RCC 7860 (cell line): ENCODE results near the gene AHCY.
"Not testable (repeated sequence)": the region's sequence is repeated elsewhere in the genome, so short reads cannot be mapped to it uniquely, and the experiment has no call there.

Experiments used
- DNase-seq: peaks from one replicate; pipeline ENCODE4 v3.0.0-alpha.2; 2015; ENCODE audit warnings: low spot score
- FAIRE-seq: peaks from 2 replicates; lab custom pipeline; 2012; peaks lifted over from hg19 to GRCh38; lab: Jason Lieb, UNC

Gene AHCY

DNA sequence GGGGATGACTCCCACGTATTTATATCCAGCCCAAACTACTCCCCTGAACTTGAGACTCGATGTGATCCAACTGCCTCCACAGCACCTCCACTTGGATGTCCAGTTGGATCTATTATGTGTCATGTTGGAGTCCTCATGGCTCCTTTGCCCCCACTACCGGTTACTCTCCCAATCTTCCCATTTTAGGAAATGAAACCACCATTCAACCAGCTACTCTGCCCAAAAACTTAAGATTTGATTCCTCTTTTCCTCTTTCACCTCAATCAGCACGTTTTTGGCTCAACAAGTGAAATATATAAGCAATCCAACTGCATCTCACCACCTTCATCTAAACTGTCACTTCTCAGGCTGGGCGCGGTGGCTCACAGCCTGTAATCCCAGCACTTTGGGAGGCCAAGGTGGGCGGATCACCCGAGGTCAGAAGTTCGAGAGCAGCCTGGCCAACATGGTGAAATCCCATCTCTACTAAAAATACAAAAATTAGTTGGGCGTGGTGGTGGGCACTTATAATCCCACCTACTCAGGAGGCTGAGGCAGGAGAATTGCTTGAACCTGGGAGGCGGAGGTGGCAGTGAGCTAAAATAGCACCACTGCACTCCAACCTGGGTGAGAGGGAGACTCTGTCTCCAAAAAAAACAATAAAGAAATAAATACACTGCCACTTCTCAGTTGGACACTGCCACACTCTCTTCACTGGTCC, 3.4 kb downstream of the AHCY start:
- DNase-seq (no peak), FAIRE-seq (no peak)

DNA sequence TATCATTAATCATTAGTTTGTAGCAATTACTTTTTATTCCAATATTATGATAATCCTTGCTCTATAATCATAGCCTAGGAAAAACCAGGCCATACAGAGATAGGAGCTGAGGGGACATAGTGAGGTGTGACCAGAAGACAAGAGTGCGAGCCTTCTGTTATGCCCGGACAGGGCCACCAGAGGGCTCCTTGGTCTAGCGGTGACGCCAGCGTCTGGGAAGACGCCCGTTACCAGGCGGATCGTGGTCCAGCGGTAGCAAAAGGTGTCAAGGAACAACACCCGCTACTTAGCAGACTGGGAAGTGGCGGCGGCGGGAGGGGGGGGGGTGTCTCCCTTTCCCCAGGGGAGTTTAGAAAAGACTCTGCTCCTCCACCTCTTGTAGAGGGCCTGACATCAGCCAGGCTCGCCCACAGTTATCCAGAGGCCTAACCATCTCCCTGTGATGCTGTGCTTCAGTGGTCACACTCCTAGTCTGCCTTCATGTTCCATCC, 4.8 kb downstream of the AHCY start:
- FAIRE-seq, DNase-seq: not testable (repeated sequence)

DNA sequence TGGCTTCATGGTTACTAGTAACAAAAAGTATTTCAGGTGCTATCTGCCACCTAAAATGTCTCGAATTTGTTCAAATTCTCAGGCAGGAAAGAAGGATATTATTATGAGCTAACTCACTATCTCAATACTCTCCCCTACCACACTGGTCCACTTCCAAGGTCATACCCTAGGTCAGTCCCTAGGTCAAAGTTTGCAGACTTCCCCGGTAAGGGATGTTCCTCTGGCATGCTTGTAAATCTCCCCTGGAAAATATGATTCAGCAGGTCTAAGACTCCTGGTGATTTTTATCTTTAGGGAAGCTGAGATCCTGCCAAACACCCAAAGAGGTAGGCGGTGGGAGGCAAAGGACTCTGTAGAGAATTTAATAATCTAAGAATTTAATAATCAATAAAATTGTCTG, 6.7 kb downstream of the AHCY start:
- FAIRE-seq (no peak), DNase-seq (no peak)

DNA sequence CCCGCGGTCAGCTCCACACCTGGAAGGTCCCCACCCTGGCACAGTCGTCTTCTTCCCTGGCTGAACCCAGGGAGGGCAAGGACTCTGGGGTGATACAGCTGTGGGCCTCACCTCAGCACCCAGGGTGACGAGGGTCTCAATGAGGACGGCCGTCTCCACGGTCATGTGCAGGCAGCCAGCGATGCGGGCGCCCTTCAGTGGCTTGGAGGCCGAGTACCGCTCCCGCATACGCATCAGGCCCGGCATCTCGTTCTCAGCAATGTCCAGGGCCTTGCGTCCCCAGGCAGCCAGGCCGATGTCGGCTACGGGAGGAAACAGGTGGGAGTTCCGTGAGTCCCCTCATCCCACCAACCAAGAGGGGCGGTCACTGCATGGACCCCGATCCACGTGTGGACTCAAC, 7.9 kb downstream of the AHCY start:
- no peak for FAIRE-seq
- no peak for DNase-seq

DNA sequence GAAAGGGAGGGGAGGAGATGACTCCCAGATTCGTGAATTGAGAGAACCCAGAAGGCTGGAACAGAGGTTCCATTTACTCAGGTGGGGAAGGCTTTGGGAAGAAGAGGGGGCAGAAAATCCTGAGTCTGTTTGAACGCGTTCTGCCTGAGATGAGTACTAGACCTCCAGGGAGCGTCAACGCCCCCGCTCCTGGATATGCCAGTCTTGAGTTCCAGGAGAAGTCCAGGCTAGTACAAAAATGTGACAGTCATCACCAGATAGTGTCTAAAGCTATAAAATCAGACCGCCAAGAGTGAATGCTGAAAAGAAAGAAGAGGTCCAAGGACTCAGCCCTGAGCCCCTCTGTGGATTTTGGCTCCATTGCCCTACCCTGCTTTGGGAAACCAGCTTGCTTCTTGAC, 8.6 kb downstream of the AHCY start:
- FAIRE-seq (no peak), DNase-seq (no peak)

DNA sequence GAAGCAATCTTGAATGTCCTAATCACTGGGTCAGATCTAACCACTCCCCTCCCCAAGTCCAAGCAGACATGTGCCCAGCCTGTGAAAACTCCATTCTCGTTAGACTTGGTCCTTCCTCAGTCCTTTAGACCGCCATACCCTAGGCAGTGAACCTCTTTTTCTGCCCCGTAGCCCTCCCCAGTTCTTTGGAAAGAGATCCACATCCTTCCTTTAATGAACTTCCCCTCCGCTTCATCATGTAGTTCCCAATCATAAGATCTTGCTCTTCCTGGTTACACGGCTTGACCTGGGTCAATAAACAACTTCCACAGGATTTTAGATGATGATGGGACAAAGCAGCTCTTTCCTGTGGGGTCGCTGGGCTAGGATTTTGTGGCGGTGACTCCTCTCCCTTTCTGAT, 9.6 kb downstream of the AHCY start:
- DNase-seq, result no peak
- no peak for FAIRE-seq

DNA sequence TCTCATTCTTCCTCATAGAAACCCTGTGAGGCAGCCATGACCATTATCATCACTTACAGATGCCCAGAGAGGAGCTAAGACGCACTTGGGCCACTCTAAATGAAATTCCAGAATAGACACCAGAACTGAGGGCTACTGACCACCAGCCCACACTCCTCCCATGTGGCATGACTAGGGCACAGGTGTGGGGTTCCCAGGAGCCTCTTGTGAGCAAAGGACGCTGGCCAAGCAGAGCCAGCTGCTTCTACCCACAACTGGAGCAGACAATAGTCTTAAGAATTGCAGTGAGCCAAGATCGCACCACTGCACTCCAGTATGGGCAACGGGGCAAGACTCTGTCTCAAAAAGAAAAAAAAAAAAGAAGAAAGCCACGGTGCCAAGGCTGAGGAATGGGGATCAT, 10.0 kb downstream of the AHCY start:
- DNase-seq, result no peak
- FAIRE-seq, result no peak

DNA sequence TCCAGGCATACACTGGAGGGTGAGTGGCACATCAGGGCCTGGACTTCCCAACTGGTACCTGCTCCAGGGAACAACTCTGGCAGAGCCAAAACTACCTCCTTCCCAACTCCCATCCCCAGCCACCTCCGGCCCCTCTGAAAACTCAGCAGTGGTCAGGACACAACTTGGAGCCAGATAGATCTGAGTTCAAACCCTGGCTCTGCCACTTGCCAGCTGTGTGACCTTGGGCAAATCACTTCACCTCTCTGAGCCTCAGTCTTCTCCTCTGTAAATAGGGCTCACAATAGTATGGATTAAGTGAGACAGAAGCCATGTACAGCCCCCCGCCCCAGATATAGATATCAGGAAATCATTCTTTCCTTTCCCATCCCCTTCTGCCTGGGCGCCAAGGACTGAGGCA, 10.7 kb downstream of the AHCY start:
- DNase-seq, result no peak
- FAIRE-seq, result no peak

DNA sequence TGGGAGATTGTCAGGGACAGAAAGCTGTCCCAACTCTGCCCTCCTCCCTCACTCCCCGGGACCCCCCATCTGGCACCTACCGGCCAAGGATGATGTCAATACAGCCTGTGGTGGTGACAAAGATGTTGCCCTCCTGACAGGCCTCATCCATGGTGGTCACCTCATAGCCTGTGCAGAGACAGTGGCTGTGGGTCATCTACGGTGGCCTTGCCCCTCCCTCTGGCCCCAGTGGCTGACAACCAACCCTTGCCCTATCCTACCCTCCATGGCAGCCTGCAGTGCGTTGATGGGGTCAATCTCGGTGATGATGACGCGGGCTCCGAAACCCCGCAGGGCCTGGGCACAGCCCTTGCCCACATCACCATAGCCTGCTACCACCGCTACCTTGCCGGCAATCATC, 12.7 kb downstream of the AHCY start:
- DNase-seq (no peak), FAIRE-seq (no peak)

DNA sequence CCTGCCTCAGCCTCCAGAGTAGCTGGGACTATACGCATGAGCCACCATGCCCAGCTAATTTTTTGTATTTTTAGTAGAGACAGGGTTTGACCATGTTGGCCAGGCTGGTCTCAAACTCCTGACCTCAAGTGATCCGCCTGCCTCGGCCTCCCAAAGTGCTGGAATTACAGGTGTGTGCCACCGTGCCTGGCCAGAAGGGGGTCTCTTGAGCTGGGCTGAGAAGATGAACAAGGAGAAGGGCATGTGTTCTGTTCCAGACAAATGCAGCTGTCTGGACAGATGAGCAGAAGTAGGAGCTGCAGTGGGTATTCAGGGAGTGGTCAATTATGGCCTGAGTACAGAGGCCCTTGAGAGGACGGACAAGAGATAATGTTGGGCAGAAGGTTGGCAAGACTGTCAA, 15.7 kb downstream of the AHCY start:
- not testable (repeated sequence) for FAIRE-seq

DNA sequence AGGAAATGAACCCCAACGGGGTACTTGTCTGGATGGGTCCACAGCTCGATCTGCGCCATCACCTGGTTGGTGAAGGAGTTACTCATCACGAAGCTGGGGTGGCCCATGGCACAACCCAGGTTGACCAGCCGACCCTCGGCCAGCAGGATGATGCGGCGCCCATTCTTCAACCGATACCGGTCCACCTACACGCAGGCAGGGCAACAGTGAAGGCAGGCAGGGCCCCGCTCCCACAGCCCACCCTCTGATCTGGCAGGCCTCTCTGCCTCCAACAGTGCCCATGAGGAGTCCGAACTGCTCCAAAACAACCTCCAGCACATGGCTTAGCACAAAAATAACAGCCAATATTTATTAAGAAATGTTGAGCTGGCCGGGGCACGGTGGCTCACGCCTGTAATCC, 17.7 kb downstream of the AHCY start:
- DNase-seq (no peak), FAIRE-seq (no peak)

More for the DNA sequence above, 15.7 kb downstream of the AHCY start:
- not testable (repeated sequence) for DNase-seq

DNA sequence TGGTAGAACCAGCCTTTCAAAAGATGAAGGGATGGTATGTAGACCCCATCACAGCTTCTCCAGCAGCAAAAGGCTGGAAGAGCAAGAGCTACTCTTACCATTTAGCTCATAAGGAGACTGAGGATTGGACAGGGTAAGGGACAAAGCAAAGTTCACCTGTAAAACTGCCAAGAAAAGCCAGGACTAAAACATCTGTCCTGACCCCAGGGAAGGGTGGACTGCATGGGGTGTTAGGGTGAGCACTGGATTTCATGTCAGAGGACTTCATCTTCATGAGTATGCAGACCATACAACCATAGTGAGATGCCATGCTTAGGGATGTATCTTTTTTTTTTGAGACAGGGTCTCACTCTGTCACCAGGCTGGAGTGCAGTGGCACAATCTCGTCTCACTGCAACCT, 19.3 kb downstream of the AHCY start:
- DNase-seq (no peak), FAIRE-seq (no peak)

DNA sequence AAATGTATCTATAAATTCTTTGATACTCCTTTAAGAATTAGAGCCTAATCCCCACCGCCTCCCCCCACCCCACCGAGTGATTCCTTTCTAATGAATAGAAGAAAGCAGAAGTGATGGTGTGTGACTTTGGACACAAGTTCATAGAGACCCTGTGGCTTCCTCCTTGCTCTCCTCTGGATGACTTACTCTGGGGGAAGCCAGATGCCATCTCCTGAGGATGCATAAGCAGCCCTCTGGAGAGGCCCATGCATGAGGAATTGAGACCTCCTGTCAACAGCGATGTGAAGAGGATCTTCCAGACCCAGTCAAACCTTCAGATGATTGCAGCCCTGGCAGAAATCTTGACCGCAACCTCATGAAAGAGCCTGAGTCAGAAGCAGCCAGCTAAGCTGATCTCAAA, 21.1 kb downstream of the AHCY start:
- FAIRE-seq (no peak), DNase-seq (no peak)

DNA sequence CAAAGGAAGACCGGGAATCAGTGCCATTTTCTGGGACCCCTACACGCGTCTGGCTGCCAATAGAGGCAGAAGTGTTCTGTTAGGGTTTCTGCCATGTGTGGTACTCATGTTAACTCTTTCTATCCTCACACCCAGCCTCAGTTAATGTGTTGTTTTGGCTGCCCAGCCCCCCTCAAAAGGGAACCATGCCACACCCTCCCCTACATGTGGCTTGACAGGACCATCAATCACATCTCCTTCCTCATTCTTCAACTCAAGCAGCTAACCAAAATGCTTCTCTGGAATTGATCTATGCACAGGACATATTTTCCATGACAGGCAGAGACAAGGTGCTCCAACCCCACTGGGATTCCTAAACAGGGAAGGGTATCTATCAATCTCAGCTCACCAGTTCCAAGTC, 22.0 kb downstream of the AHCY start:
- DNase-seq (no peak), FAIRE-seq (no peak)

DNA sequence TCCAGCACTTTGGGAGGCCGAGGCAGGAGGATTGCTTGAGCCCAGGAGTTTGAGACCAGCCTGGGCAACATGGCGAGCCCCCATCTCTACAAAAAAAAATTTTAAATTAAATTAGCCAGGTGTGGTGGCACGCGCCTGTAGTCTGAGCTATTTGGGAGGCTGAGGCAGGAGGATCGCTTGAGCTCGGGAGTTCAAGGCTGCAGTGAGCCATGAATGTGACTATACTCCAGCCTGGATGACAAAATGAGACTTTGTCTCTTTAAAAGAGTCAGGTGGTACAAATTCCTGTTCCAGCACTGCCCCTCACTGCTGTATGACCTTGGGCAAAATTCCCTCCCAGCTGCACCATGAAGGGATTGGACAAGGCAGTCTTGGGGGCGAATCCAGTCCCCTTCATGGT, 28.5 kb downstream of the AHCY start:
- FAIRE-seq, result no peak
- DNase-seq, result no peak

DNA sequence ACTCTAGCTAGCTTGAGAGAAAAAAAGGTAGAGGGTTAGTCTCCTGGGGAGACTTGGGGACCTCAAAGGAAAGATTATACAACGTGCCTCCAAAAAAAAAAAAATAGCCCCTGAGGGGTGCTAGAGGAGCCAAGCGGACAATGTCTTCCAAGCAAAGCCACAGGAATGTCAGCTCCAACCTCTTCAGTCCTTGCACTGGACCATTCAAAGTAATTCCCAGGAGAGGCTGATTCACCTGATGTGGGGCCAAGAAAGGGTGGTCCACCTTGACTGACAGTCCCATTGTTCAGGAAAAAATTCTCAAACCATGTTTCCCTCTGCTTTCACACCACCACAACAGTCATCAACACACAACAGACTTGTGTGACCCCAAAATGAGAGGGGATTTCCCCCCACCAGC, 31.2 kb downstream of the AHCY start:
- FAIRE-seq, result no peak
- no peak for DNase-seq

DNA sequence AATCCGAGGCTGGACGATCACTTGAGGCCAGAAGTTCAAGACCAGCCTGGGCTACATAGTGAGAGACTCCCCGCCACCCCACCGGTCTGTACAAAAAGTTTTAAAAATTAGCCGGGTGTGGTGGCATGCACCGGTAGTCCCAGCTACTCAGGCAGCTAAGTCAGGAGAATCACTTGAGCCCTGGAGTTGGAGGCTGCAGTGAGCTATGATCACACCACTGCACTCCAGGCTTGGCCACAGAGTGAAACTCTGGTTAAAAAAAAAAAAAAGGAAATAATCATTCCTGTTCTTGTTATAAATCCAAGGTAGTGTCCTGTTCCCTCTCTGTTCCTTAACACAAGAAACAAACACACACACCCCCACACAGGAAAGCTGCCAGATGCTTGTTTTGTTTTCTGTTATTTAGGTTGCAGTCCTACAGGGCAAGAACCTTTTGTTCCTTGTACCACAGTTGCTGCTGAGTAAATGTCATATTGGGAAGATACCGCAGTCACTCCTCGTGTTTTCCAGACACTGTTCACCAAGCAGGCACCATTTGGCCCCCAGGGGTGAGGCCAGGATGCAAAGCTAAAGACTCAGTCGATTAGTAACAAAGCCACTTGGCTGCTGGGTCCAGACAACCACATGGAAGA, 33.0 kb downstream of the AHCY start:
- DNase-seq (no peak), FAIRE-seq (no peak)

DNA sequence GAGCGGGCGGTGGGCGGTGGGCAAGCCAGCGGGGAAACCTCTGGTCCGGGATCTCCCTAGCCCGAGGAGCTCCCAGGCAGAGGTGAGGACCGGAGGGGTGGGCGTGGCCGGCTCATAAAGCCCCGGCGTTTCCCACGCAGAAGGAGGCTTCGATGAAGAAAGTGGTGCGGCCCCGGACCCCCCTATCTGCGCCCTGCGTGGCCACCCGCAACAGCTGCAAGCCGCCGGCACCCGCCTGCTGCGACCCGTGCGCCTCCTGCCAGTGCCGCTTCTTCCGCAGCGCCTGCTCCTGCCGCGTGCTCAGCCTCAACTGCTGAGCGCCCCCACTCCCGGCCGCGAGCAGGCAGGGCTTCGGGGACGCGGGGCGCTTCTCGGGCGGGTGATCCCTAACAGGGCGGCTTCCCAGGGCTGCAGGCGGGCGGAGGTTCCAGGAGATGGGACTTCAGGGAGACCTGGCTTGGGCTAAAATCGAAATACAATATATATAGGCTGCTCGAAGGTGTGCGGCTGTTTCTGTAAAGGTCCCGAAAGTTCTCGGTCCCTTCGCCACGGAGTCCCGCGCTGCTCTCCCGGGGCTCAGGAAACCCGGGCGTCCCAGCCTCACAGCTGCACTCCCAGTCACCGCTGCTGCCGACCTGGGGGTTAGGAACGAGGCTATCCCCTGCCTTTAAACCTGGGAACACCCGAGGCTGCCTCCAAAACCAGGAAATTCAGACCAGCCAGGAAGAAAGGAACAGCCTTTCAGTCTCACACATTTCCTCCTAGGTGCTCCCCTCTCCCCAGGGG, 34.1 kb downstream of the AHCY start:
- DNase-seq (no peak), FAIRE-seq (no peak)

DNA sequence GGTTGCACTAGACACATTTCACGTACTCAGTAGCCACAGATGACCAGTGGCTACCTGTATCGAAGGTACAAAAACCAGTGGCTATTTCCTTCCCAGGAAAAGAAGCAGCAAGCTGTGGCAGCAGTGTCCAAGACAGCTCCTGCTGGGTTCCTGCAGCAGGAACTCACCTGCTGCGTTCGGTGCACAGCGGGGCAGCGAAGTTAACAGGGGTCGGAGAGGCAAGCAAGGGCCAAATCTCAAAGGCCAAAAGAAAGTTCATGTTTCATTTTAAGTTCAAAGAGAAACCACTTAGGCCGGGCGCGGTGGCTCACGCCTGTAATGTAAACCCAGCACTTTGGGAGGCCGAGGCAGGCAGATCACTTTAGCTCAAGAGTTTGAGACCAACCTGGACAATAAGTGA, 35.0 kb downstream of the AHCY start:
- FAIRE-seq, result no peak
- DNase-seq, result no peak

DNA sequence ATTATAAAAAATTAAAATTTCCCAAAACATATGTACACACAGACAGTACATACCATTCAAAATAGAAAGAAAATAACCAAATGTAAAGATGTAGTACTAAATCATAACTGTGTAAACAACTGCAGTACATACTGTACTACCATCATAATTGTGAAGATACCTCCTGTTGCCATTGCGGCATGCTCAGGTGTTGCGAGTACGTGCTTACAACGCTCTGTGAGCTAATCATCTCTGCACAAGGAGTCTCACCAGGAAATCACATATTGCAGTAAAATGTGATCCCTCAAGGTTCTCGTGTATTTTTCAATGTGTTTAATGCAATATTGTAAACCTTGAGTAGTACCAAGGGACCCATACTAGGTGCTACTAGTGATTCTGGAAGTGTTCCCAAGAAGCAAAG, 39.0 kb downstream of the AHCY start:
- FAIRE-seq (no peak), DNase-seq (no peak)

DNA sequence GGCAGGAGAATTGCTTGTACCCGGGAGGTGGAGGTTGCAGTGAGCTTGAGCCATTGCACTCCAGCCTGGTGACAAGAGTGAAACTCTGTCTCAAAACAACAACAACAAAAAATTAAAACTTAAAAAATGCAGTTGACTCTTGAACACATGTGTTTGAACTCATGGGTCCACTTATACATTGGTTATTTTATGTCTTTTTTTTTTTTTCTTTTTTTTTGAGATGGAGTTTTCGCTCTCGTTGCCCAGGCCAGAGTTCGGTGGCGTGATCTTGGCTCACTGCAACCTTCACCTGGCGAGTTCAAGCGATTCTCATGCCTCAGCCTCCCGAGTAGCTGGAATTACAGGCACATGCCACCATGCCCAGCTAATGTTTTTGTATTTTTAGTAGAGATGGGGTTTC, 39.7 kb downstream of the AHCY start:
- FAIRE-seq, DNase-seq: not testable (repeated sequence)
